GM21367 (cell line): Measurements from ENCODE around the gene EEF1AKMT3.

Source experiments
- ATAC-seq: cut with Tn5 transposase; IDR thresholded peaks from one replicate; pipeline ENCODE4 v1.9.1; 2021; ENCODE audit not compliant: unreplicated experiment

EEF1AKMT3 gene

DNA sequence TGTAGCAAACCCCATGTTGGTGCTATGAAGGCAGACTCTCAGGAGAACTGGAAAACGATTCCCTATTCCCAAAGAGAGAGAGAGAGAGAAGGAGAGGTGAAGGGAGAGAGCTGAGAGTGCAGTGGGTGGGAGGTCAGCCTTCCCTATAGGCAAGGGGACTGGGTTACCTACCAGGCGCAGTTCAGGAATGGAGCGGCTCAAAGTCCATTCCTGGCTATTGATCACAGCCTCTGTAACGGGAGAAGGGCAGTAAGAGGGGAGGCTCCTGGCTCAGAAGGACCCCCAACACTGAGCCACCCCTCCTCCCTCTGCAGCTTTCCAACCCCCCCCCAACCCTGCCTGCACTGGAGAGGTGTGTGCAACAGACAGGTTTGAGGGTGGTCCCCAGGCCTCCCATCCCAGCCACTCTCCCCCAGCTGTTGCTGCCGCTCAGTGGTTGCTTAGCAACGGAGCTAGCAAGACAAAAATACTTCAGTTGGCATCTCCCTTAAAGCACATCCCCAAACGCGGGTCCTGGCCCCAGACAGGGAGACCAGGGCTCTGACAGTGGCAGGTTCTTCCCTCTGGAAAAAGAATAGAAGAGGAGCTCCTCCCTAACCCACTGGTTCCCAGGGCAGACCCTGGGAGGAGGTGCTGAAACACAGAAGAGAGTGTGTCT is 37.1 kb upstream of the EEF1AKMT3 start:
- ATAC-seq: no peak

DNA sequence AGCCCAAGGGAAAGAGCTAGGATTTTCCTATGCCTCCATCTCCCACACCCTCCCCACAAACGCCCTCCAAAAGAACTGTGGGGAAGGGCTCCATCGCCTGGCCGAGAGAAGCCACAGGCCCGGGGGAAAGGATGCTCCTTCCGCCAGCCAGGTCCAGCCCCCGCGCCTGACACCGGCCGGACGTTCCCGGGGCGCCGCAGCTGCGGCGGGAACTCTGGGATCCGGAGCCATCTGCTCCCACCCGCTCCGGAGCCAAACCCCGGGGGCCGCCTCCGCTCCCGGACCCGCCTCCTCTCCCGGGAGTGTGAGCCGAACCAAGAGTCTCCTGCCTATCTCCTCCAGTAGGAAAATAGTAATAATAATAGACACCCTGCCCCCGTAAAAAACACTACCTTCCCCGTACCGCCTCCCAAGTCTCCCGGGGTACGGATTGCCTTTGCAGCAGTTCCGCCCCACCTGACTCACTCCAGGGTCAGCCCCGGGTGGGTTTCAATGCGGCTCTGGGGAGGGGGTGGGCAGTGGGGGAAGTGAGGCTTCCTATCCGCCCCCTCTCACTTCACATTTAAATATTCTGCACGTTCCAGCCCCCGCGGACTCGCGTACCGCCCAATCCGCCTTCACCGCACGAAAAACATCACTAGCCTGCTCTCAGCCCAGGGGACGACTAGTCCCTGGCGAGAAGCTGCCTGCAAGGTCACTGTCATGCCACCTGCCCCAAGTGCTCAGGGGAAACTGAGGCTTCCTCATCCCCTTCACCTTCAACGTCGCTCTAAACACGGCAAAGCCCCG is 36.3 kb upstream of the EEF1AKMT3 start:
- no peak for ATAC-seq

DNA sequence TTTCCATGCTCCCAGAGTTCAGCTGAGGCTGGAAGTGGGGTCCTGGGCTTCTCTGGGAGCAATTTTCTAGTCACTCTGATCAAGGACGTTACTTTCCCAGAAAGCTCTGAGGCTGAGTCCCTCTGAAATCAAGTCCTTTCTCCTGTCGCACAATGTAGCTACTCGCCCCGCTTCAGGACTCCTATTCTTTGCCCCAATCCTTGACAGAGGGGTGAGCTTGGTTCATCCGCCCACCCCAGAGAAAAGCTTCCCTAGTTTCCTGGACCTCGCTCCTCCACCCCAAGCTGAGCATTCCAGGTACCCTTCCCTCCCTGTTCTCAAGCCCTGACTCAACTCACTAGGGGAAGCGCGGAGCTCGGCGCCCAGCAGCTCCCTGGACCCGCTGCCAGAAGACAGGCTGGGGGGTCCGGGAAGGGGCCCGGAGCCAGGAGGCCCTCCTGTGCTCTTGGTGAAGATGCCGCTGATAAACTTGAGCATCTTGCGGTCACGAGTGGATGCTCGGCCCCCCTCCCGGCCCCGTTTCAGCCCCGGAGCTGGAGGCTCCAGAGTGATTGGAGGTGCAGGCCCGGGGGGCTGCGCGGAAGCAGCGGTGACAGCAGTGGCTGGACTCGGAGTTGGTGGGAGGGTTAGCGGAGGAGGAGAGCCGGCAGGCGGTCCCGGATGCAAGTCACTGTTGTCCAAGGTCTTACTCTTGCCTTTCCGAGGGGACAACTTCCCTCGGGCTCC is 35.5 kb upstream of the EEF1AKMT3 start:
- ATAC-seq: no peak

DNA sequence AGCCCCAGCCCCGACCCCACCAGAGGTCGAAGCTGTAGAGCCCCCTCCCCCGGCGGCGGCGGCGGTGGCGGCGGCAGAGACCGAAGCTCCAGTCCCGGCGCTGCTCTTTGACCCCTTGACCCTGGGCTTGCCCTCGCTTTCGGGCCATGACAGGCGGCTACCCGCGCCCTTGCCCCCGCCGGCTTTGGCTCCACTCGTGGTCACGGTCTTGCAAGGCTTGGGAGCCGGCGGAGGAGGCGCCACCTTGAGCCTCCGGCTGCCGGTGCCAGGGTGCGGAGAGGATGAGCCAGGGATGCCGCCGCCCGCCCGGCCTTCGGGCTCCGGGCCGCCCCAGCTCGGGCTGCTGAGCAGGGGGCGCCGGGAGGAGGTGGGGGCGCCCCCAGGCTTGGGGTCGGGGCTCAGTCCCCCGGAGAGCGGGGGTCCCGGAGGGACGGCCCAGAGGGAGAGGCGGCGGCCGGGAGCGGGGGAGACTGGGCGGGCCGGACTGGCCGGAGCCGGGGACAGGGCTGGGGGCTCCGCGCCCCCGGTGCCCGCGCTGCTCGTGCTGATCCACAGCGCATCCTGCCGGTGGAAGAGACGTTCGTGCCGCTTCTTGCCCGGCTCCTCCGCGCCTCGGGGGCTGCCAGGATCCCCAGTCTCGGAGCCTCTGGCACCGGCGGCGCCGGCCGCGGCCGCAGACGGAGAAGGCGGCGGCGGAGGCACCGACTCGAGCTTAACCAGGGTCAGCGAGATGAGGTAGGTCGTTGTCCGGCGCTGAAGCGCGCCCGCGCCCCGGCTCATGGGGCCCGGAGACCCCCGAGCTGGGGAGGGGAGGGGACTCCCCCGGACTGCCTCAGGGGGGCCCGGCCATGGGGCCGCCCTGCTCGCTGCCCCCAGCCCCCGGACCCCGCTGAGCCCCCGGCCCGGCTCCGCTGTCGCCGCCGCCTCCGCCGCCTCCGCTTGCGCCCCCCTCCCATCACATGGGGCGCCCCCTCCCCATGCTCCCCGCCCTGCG is 34.6 kb upstream of the EEF1AKMT3 start:
- ATAC-seq: no peak

DNA sequence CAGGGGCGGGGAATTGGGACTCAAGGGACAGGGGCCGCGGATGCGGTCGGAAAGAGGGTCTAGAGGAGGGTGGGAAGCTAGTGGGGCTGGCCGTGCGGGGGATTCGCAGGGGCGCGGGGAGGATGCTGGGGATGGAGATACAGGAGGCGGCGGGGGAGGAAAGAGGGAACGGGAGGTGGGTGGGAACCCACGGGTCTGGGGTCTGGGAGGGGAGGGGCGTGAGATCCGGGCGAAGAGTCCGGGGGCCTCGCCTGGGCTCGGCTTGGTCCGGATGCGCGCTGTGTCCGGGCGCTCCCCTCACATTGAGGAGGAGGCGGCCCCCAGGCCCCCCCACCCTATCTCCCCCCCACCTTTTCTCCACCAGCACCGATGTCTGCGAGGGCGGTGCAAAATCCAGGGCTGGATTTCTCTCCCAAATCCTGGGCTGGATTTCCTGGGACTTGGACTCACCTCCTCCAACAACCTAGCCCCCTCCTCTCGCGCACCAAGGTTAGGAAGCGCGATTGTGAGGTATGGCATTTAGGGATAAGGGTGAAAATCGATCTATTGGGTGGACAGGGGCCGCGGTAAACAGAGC is 33.7 kb upstream of the EEF1AKMT3 start, which contains the start of gene AGAP2:
TSS of gene AGAP2 (minus strand) at position 82 of the 577 bp plus-strand sequence. CDS start 496 bp downstream, outside the sequence.
- no peak for ATAC-seq

DNA sequence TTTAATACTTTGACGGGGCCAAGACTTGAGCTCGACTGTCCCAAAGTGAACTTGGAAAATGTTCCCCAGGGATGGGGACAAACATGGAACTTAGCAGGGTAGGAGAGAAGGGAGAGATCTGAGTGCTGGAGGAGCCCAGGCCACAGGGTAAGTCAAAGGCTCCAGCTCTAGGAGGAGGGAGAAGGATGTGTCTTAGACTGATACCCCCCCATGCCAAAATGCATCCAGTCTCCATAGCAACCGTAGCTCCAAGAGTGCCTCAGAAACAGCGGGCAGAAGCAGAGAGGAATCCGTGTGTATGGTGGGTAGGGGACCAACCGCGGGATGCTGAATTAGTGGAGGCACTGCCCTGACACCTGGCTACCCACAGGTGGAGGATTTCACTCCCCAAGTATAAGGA is 33.0 kb upstream of the EEF1AKMT3 start:
- ATAC-seq: no peak

DNA sequence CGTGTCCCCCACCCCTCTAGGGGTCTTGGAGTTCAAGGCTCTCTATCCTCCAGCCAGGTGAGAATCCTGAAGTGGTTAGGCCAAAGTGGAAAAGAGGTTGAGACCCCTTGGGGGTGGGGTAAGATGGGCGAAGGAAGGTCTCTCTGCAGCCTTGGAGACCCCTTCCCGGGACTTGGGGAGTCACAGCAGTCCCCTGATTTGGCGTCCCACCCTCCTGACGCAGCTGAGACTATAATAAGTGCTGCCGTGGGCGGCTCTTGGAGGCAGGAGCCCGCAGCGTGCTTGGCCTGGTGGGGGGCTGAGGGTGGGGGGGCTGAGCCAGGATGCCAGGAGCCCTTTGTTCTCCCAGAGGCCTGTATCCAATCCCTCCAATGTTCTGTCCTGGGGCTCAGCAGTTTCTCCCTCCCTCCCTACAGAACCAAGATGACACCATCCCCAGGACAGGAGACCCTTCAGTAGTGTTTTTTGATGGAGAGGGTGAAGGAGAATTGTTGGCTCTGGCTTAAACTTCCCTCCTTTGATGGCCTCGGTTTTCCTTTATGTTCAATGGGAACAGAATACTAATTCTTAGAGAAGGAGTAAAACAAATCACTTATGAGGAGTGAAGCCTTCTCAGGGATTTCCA is 32.4 kb upstream of the EEF1AKMT3 start:
- no peak for ATAC-seq

DNA sequence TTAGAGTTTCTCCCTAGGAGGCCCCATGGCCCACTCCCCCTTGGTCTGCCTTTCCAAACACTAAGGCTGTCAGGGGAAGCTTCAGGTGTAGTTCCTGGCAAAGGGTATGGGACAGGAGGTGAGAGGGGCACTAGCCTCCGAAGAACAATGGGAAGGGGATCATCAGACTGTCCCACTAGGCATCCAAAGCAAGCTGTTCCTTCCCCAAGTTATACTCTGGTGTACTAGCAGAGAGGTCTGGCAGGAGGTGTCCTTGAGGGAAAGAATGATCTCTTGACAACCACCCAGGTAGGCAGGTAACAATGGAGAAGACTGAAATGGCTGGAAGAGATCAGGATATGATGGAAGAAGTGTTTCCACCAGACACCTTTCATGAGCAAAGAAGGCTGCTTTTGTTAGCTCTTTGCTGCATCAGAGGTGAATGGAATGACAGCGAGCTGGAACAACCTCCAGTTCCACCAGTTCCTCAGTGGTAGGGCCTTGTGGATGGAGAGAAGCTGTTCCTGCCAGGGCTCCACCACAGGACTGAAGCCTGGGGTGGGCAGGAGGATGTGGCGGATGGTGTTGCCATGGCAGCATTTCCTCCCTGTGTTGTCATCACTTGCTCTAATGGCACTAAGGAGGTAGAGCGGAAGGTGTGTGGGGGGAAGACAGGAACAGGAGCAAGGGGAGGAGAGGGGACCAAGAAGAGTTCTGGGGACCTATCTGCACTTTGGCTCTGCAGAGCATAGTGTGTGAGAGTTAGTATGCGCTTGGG is 31.6 kb upstream of the EEF1AKMT3 start:
- ATAC-seq: peak; percentile 44

DNA sequence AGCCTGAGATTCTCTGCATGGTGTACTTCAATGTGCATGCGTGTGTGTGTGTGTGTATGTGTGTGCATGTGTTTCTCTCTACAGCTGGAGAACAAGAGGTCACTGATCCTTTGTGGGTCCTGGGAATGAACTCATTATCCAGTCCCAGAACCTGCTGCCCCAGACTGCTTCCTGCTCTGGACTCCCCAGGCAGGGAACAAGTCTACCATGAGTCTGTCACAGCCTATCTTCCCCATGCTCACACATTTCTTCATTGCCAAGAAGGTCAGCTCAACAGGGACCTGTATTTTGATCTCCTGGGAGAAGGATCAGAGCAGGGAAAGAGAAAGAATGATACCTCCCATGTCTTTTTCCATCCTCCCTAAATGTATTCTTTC is 31.0 kb upstream of the EEF1AKMT3 start:
- ATAC-seq: no peak

DNA sequence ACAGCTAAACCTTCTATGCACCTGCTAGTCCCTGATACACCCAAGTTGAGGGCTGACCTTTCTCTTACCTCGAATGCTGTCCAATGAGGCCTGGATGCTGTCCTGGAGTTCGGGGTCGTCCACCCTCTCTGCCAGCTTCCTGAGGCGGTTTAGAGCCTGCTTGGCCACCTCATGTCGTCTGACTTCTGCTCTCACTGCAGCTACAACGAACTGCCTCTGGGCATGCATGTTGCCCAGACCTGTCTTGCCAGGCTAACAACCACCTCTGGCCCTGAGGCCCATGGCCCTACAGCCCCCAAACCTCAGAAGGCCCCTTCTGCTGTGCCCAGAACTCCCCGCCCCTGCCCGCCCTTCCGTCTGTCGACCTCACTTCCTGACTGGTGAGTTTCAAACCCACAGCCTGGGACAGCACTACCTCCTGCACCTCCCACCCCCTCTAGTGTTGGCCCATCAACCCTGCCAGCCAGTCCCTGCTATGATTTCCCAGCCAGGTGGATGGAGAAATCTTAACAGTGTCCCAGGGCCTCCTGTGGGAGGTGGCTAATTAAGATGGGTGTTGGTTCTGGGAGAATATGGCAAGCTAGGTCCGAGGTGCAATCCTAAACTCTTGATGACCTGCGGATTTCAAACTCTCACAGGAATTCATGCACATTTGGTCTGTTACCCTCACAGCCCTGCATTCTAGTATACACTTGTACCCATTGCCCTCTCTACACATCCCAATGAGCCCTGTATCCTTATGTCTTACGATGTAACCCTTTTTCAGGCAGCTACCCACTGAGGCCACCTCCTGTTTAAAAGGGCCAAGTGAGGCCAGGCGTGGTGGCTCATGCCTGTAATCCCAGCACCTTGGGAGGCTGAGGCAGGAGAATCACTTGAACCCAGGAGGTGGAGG is 30.3 kb upstream of the EEF1AKMT3 start:
- ATAC-seq: peak; percentile 56

DNA sequence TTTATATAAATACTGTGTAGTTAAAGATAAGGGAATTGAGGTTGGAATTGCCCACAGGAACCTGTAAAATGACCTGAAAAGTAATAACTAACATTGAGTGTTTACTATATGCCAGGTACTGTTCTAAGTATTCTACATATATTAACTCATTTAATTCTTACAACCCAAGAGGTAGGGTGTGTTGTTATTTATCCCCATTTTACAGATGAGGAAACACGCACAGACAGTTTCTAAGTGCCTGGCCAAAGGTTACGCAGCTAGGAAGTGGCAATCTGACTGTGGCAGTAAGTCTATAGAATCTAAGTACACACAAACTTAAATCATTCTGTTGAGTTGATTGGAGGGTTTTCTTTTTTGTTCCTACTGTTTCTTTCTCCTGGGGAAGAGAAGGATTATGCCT is 28.6 kb upstream of the EEF1AKMT3 start:
- ATAC-seq: no peak

DNA sequence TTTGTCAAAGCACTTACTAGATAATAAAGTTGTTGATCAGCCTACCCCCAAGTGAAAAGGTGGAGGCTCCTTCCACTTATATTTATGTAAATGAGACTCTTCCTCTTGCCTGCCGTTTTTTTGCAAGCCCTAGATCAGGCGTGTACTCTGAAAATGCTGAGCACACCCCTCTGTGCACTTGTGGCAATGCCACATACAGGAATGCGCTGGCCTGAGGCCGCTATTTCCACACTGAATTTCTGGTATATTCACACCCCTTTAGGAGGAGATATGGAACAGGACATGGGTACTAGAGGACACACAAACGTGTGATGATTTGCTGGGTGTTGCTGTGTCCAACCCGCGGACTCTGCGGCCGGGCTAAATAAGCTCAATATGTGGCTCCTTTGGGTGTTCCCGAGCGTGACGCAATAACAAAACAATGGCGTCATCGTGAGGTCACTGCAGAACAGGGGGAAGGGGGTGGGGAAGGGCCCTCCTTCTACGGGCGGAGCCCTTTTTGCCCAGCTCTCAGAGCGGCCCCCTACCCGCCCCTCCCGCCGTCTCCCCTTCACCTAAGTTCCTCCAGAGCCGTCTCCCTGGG is 28.1 kb upstream of the EEF1AKMT3 start:
- ATAC-seq: peak; percentile 26

DNA sequence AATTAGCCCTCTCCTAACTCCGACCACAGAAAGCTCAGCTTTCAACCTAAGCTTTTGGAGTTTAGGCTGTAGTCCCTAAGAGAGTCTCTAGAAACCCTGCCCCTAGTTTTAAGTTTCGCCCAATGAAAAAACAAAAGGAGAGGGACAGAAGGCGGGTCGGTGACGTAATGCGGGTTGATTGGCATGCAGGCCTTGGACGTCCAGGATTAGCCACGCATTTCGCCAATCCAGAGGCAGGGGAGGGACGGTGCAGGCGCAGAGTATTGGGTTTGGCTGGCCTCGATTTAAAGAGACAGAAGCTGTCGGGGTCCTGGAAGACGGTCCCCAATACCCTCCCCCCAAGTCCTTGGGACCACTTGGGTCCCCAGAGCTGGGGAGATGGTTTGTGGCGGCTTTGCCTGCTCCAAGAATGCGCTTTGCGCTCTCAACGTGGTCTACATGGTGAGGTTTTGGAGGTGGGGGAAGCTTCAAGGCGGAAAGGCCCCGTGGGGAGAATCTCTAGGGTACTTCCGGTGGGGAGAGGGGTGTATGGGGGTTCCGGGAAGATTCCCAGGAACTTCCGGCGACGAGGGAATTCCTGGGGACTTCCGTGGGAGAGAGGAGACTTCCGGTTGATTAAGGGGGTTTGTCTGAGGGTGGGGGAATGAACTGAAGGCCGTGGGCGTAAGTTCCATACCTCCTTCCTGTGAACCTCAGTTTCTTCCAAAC is 27.5 kb upstream of the EEF1AKMT3 start, which contains the start of gene TSPAN31:
TSS of gene TSPAN31 (plus strand) at position 263 of the 708 bp plus-strand sequence. CDS start at position 379, 116 bp downstream.
- peak; percentile 66 for ATAC-seq

DNA sequence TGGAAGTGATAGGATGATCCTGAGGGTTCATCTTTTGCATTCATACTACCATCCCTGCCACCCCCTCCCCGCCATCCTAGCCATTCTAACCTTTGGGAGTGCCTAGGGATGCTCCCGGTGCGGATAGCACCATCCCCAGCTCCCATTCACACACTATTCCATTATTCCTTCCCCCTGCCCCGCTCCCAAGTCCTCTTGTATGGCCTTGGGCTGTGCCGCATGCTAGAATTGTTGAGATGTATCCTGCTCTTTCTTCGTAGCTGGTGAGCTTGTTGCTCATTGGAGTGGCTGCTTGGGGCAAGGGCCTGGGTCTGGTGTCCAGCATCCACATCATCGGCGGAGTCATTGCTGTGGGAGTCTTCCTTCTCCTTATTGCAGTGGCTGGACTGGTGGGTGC is 26.9 kb upstream of the EEF1AKMT3 start:
- no peak for ATAC-seq

DNA sequence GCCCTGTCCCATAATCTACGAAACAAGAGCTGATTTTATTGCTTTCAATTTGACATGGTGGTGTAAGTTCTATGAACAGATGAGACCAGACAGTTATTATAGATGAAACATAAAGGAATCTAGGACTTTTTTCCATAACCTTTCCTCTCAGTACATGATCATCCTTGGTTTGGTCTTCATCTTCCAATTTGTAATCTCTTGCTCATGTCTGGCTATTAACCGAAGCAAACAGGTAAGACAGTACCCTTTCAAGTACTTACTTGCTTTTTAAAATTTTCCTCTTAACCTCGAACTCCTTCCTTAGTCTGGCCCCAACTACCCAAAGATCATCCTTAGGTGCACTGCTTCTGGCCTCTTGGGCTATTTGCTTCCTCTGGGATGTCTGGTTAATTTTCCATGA is 26.4 kb upstream of the EEF1AKMT3 start:
- no peak for ATAC-seq

DNA sequence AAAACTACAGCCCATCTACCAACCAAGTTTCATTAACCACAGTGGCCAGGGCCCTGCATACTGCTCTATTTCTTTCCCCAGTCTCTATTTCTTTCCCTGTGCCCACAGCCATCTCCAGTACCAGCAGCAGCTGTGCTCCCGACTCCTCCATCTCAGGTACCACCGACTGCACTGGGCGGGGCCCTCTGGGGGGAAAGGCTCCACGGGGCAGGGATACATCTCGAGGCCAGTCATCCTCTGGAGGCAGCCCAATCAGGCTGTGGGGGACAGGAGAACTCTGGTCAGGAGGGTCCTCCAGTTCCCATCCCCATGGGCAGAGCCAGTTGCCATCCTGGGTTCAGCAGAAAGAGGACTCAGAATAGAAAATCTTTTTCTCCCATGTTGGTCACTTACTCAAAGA is 23.4 kb upstream of the EEF1AKMT3 start:
- ATAC-seq: no peak
